NT2/D1 (cell line): ENCODE results near the gene SUMO3.

ENCODE experiments used
- SUZ12 ChIP-seq: IDR thresholded peaks from 2 replicates; pipeline ENCODE4 v1.6.1; 2011; ENCODE audit not compliant: insufficient read length, insufficient read depth; ENCODE audit errors: extremely low read depth
- YY1 ChIP-seq: IDR thresholded peaks from 2 replicates; pipeline ENCODE4 v1.6.1; 2011; ENCODE audit not compliant: insufficient read length, insufficient read depth
- ZNF274 ChIP-seq: IDR thresholded peaks from 2 replicates; pipeline ENCODE4 v1.6.1; 2011; ENCODE audit warnings: mild to moderate bottlenecking, low read depth, low read length

DNA sequence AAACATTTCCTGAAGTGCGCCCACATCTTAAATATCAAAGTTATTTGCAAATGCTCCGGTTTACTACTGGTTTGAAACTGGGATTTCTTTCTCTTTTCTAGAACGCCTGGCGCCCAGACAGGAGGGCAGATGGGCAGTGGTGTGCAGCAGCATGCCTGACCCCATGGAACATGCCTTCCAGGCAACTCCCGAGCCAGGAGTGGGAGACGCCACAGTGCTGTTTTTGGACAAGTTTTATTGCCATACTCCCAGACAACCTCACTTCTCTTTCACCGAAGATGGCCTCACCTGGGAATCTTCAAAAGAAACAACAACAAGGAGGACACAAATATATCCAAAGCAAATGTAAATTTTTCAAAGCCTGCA lies 37.7 kb downstream of the SUMO3 start:
- TF ChIP-seq YY1: no peak
- TF ChIP-seq SUZ12: no peak
- TF ChIP-seq ZNF274: no peak
